Activated gamma-delta T cell (primary cell): ENCODE data around the gene DNMT3L.

Experiments used
- DNase-seq: peaks from one replicate; lab custom pipeline; 2025; lab: John Stamatoyannopoulos, UW

DNMT3L gene

GRCh38 chr21:44279354-44280260 is 17.9 kb upstream of the DNMT3L start:
- no peak for DNase-seq

- no peak for DNase-seq
Observed at GRCh38 chr21:44275041-44275440, 13.3 kb upstream of the DNMT3L start.

DNA sequence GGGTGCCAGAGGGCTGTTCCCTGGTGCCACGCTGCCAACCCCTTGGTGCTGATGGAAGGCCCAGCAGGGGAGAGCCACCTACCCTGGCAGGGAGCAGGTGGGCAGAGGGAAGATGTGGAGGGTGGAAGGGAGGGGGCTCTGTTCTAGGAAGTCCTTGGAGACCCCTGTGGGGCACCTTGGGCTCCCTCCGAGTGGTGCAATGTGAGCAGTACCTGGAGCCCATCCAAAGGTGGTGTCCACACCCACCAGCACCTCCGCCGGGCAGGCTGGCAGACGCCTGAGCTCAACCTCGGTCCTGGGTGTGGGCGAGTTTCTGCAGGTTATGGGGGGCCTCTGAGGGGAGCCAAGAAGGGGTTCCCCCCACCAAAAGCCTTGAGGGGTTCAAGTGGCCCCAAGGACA is 11.3 kb upstream of the DNMT3L start:
- DNase-seq: no peak

- no peak for DNase-seq
Observed at GRCh38 chr21:44272284-44272858, 10.7 kb upstream of the DNMT3L start.

- no peak for DNase-seq
Observed at GRCh38 chr21:44271558-44272283, 10.0 kb upstream of the DNMT3L start.

GRCh38 chr21:44269090-44269489 is 7.4 kb upstream of the DNMT3L start:
- DNase-seq: no peak

DNA sequence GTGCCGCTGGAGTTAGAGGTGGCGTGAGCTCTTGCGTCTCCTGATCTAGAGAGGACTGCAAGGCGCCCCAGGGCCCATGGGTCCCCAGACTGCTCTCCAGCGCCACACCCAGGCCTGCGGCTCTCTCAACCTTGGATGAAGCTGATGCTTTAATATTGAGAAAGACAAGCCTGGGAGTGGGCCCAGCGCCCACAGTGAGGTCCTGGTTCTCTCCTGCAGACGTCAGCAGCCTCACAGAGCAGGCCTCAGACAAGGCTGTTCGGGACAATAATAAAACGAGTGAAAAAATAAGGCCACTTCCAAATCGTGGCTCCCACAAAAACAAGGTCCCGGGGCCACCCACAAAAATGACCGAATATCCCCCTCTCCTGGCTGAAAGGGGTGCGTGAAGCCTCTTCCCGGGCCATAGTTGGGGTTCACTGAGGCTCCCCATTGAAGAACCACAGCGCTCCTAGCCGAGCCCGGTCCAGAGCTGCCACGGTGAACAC is 6.0 kb upstream of the DNMT3L start:
- DNase-seq: no peak

- DNase-seq: no peak
Observed at GRCh38 chr21:44265734-44266270, 4.1 kb upstream of the DNMT3L start.

DNA sequence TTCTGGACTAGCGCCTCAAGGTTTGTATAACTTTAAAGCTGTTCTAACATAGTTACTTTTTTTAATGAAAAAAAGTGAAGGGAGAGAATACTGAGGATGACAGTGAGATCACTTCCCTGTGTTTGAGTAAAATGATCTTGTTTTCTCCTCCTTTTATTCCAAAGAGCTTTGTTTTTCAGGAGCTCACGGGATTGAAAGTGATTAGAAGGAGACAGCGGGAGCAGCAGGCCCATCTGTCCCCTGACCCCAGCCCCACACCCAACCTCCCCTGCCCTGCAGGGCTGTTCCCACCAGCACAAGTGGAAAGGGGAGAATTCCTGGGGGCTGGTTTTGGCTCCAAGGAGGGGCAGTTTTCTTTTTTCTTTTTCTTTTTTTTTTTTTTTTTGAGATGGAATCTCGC is 2.1 kb upstream of the DNMT3L start:
- DNase-seq: no peak

GRCh38 chr21:44263221-44263760 is 1.6 kb upstream of the DNMT3L start:
- no peak for DNase-seq

GRCh38 chr21:44262338-44263056 is 800 bp upstream of the DNMT3L start:
- DNase-seq: no peak

DNA sequence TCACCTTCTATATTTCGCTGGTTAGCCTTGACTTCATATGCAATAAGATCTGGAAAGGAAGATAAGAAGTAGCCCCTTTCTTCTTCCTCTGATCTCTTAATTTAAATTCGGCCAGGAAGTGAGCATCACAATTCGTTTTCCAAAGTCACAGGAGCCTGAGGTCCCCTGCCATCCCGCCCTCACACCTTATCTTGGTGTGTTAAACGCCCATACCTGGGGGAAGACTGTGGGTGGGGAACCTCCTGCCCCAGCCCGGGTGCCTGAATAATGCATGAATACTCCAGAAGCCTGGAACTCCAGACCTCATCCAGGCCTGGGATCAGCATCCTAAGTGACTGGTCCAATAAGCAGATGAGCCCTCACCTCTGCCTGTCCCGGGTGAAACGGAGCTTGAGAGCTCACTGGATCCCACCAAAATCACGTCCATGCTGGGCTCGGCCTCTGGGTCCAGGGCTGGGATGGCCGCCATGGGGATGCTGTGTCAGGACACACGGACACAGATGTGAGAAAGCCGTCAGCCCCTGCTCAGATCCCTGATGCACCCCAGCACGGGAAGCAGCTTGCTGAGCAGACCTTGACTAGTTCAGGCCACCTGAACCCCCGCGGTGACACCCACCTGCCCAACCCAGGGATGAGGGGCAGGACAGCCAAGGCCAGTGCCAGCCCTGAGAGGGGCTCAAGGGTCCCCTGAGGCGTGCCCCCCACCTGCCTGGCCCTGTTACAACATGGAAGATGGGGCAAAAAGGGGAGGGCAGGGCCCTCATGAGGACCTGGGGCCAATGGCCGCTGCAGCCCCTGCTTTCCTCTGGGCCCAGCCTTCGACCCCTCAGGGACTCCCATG is 686 bp downstream of the DNMT3L start:
- DNase-seq: no peak

DNA sequence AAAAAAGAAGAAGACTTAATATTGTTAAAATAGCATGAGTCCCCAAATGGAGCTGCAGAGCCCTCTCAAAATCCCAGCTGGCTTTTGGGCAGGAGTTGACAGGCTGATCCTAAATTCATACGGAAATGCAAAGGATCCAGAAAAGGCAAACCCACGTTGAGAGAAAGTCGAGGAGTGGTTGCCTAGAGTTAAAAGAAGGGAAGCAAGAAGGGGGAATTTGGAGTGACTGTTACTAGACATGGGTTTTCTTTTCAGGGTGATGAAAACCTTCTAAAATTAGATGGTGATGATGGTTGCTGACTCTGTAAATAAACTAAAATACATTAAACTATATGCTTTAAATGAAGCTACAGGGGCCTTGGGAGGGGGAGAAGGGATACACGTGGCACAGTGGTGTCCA is 1.6 kb downstream of the DNMT3L start:
- no peak for DNase-seq

DNA sequence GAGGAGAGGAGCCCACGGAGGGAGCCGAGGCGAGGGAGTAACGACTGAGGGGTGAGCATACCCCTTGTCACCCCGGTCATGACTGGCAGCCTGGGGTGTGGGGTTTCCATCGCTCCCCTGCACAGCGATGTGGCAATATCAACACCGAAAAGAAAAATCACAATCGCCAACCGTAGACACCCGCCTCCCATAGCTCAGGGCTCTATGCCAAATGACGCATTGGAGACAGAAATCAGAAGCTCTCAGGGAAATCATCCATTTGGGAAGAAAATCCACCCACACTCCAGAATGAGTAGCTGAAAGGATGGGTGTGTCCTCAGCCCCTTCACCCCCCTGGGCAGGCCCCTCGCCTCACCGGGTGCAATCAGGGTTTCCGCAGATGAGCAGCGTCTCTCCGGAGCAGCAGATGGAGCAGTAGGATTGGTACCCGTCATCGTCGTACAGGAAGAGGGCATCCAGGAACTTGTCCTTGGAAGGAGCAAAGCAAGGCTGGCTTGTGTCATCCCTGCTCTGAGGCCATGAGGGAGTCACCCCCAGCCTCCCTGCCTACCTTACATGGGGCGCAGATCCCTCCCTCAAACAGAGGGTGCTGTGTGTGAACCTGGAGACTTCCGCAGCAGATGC is 2.5 kb downstream of the DNMT3L start:
- no peak for DNase-seq

DNA sequence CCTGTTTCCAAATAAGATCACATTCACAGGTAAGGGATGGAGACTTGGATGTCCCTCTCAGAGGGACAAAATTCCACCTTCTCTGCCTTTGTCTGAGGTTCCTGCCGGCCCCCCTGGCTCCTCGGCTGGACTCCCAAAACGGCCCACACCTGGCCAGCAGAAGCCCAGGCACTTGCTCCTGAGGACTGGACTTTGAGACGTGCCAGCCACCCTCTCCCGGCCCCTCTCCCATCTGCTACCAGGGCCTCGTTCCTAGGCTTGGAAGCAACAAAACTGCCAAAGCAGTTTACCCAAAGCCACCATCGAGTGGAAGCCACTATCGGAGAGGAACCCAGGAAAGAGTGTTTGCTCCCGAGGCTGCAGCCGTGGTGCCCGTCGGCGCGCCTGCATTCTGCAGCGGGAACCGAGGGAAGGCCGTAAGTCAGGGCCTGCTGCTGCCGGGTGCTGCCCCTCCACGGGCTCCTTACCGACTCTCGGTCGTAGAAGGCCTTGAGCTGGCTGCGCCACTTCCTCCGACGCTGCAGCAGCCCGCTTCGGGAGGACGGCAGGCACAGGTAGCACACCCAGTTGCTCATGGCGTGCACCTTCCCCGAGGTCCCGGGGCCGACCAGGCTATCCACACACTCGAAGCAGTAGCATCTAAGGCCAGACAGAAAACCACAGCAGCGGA is 3.5 kb downstream of the DNMT3L start:
- no peak for DNase-seq

DNA sequence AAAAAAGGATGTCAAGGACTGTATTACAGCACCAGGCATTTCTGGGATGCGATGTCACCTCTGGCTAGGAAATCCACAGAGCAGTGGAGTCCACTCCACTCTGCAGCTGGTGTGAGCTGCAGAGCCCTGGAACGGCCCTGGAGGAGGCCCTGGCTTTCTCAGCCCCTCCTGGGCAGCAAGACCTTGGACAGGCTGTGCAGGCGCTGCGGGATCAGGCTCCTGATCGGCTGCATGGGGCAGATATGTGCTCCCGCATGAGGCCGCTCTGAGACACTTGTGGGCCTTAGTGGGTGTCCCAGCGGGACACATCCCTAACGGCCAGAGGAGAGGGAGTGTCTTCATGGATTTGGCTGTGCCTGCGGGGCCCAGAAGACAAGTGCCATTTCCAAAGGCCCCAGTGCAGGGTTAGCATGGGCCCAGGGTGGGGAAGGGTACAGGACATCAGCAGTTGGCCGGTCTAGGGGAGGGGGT is 6.2 kb downstream of the DNMT3L start:
- no peak for DNase-seq

GRCh38 chr21:44253832-44254710 is 7.6 kb downstream of the DNMT3L start:
- no peak for DNase-seq
